Right forelimb (tissue), 1 donor: ENCODE results near the gene KIF21B.
"Not testable (repeated sequence)": the region's sequence is repeated elsewhere in the genome, so short reads cannot be mapped to it uniquely, and the experiment has no call there.

Source experiments
- DNase-seq: peaks from one replicate; pipeline ENCODE4 v3.0.0-alpha.2; 2018

KIF21B gene

GRCh38 chr1:200969726-200970561 lies 53.6 kb downstream of the KIF21B start:
- no peak for DNase-seq

DNA sequence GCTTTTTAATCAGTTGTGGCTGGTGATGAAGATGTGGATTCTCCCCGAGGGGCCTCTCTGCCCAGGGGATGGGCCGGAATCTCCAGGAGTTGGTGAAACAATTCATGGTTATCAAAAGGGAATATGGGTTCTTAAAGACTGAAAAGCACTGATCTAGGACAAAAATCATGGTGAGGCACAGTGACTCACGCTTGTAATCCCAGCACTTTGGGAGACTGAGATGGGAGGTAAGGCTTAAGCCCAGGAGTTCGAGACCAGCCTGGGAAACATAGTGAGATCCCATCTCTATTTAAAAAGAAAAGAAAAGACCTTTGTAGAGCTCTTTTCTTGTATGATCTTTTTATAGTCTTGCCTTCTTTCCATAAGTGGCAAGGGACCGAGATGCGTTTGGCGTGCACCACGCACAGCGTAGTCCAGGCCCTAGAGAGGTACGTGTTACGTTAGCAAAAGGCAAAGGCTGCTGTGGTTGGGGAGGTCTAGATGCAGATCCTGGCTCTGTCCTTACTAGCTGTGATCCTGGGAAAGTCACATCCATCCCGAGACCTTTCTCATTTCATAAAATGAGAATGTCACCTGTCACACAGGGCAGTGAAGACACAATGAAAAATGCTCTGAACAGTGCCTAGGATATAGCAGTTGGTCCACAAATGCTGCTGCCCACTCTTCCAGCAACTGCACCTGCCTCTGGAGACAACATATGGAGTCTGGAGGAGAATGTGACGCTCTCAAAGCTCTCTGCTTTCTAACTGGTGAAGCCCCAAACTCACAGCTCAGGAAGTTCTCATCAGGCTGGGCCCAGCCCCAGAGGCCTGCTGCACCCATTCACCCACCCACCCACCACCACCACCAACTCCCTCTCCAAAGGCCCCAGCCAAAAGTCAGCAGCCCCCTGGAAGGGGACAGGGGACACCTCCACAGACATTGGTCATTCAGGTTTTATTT lies 54.8 kb downstream of the KIF21B start:
- no peak for DNase-seq

- DNase-seq, result no peak
Measured at GRCh38 chr1:200967693-200968468, 55.6 kb downstream of the KIF21B start.

DNA sequence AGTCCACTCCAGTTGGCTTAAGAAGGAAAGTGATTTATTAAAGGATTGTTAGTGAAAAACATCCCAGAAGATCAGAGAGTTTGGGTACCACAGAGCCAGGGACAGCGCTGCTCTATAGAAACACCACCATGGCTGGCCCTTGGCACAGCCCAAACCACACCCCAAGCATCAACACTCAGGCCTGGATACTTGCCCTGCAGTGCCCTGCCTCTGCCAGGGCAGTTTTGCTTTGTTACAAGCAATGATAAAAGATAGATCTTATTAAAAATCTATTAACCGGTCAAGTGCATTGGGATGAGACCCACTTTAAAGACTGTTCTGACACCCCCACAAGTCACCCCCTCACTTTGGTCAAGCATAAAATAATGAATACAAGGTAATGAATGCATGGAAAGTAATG lies 56.6 kb downstream of the KIF21B start:
- no peak for DNase-seq

DNA sequence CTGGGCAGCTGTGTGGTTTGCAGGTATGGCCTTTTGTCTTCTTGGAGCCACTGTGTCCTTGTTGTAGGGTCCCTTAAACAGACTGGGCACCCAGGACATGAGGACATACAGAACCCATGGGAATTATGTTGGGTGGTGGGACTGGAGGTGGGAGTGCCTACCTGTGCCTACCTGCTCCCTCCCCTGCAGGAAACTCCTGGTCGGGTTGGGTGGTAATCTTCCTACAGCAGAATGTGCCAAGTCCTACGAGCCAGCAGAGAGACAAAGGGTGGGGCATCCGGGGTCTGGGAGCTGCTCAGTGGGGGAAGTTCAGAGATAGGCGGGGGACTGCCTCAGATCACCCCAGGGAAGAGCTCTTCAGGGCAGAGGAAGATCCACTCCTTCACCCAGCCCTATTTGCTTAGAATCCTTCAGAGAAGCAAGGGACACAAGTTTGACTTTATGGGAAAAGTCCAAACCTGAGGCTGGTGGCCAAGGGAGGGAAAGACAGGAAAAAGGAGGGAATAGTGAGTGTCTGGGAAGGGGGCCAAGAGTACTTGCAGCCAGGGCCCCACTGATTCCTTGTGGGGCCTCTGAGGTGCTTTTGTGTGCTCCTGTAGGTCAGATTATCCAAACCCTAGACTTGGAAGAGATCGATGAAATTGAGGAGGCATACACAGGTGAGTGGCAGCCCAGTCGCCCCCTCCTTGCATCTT lies 58.3 kb downstream of the KIF21B start:
- no peak for DNase-seq

DNA sequence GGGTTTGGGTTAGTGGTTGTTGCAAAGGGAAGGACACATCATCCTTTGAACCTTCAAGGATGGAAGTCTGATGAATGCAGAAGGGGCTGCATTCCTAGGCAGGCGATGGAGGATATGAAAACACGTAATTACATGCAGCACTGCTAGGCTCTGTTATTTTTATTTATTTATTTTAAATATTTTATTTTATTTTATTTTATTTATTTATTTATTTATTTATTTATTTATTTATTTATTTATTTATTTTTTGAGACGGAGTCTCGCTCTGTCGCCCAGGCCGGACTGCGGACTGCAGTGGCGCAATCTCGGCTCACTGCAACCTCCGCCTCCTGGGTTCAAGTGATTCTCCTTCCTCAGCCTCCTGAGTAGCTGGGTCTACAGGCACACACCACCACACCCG lies 59.6 kb downstream of the KIF21B start:
- DNase-seq, result not testable (repeated sequence)

DNA sequence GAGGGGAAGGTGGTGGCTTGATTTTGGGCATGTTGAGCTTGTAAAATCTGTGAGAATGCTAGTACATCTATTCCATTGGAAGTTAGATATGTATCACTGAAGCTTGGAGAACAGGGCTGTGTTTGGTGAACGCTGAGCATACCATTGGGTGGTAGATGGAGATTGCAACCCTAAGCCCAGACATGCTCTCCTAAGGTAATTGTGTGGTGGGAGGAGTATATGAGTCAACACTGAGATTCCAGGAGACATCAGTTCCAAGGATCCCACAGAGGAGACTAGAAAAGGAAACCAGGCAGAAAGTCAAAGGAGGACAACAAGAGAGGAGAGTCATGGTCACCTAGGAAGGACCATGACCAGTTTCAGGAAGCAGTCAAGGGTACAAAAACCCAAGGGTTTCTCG lies 60.4 kb downstream of the KIF21B start:
- no peak for DNase-seq

DNA sequence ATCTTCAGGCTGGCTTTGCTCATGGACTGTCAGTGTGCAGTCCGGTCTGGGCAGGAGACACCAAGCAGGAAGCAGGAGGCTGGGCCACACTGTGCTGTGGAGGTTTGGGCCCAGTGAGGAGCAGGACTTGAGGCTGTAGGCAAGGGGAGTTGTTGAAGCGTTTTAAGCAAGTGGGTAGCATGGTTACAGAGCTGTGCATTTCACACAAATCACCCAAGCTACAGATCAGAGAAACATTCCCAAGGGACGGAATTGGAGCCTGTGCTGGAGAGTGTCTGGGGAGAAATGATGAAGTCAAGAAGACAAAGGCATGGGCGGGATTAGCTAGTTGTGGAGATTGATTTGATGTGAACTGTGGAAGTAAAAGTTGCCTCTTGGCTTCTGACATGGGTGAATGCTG lies 60.9 kb downstream of the KIF21B start:
- DNase-seq, result no peak

- DNase-seq, result not testable (repeated sequence)
Measured at GRCh38 chr1:200962151-200962550, 61.4 kb downstream of the KIF21B start.

DNA sequence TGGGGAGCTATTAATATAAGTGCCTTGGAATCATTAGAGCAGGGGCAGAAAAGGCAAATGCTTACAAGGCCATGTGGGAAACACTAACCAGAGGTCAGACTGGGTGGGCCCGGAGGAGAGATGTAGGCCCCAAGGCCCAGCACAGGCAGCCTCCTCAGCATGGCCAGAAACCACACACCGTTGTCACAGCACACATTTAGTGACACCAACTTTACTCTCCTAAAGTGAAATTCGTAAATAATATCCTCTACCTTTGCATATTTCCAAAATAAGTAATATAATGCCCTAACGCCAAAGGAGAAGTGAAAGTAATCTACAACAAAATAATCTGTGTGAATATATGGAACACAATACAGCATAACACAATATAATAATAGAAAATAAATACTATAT lies 62.6 kb downstream of the KIF21B start:
- DNase-seq, result no peak

DNA sequence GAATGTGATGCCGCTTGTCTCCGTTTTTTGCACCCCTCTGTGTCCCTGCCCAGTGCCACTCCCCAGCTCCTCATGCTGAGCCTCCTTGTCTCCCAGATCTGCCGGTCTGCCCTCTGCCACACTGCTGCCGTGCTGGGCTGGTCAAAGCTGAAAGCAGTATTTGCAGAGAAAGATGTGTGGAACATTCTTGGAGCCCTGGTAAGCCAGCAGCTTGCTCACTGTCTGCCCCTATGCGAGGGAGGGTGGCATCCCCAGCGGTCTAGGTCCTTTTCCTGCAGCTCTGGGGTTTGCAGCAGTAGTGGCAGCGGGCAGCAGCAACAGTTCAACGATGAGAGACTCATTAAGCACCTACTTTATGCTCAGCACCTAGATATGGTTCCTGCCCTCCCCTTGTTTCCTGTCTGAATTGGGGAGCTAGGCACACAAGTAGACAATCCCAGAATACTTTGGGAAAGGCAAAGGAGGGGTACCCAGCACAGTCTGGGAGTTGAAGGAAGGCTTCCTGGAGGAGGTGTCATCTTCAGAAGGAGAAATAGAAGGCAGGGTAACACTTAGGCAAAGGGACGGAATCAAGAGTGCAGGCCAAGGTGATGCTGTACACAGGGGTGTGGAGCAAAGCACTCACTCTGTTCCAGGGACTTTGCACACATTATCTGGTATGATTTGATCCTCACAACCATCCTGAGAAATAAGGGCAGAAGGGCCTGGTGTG lies 63.1 kb downstream of the KIF21B start:
- no peak for DNase-seq

- no peak for DNase-seq
Measured at GRCh38 chr1:200959411-200959921, 64.0 kb downstream of the KIF21B start.

- no peak for DNase-seq
Measured at GRCh38 chr1:200958597-200958996, 64.9 kb downstream of the KIF21B start.

DNA sequence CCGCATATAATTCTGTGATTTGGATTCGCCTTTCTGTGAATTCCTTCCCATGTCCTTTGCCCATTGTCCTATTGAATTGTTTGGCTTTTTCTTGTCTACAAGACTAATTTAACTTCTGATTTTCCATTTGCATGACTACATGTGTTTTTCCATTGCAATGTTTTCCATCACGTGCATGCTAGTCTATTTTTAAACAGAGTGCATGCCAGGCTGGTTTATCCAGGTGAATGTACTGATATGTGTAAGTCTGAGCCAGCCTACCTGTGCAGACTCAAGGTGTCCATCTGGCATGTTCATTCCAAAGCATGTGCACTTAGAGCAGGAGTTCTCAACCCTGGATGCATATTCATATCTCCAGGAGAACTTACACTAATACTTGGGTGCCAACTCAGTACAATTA lies 69.1 kb downstream of the KIF21B start:
- DNase-seq, result no peak

DNA sequence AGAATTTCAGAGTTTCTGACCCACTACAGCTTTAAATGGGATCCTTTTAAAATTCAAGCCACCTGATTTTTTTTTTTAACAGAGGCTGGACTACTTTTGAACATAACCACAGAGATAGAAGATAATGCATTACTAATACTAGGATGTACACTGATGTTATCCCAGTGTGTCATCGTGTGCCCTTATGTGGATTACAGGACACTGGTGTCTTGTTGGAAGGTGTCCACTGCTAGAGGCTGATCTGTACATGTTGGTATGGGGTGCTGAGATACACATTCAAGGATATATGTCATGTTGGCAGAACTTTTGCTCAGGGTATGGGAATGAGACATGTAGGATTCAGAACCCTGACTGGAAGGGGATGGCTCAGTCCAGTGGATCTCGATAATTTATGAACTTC lies 72.5 kb downstream of the KIF21B start:
- DNase-seq, result no peak

GRCh38 chr1:200949626-200950025 lies 73.9 kb downstream of the KIF21B start:
- no peak for DNase-seq

GRCh38 chr1:200947059-200947566 lies 76.4 kb downstream of the KIF21B start:
- DNase-seq, result no peak

GRCh38 chr1:200945111-200945510 lies 78.4 kb downstream of the KIF21B start:
- no peak for DNase-seq

GRCh38 chr1:200938955-200939354 lies 84.6 kb downstream of the KIF21B start:
- DNase-seq, result no peak

GRCh38 chr1:200935286-200935962 lies 88.1 kb downstream of the KIF21B start:
- DNase-seq, result not testable (repeated sequence)
